ENCODE results near the gene ZNF385B.

Gene ZNF385B

DNA sequence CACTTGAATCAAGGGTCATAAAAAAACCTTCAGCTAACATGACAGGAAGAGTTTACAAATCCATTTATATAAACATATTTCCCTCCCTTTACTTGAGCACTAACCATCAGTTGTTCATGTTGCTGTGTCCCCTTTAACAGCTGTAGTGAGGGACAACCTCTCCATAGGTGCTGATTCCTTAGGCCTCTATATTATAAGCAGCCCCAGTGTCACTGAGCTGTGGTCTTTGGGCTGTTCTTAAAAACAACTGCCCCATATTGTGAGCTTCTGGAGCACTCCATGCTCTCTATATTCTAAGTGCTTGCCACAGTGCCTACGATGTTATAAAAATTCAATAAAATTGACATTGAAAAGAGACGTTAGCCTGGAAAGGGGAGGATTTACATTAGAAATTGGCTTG lies 175.3 kb downstream of the ZNF385B start:
- no peak for DNase-seq (ENCODE audit: low read depth)
- TF ChIP-seq, protein P1, sequence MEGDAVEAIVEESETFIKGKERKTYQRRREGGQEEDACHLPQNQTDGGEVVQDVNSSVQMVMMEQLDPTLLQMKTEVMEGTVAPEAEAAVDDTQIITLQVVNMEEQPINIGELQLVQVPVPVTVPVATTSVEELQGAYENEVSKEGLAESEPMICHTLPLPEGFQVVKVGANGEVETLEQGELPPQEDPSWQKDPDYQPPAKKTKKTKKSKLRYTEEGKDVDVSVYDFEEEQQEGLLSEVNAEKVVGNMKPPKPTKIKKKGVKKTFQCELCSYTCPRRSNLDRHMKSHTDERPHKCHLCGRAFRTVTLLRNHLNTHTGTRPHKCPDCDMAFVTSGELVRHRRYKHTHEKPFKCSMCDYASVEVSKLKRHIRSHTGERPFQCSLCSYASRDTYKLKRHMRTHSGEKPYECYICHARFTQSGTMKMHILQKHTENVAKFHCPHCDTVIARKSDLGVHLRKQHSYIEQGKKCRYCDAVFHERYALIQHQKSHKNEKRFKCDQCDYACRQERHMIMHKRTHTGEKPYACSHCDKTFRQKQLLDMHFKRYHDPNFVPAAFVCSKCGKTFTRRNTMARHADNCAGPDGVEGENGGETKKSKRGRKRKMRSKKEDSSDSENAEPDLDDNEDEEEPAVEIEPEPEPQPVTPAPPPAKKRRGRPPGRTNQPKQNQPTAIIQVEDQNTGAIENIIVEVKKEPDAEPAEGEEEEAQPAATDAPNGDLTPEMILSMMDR (IDR thresholded peaks at IDR 0.05; ENCODE audit: insufficient read depth, low read depth, low read length, missing control alignments) = no peak
- no peak overlapping the region for H3K4me3 ChIP-seq (ENCODE audit: low read depth, low read length)

DNA sequence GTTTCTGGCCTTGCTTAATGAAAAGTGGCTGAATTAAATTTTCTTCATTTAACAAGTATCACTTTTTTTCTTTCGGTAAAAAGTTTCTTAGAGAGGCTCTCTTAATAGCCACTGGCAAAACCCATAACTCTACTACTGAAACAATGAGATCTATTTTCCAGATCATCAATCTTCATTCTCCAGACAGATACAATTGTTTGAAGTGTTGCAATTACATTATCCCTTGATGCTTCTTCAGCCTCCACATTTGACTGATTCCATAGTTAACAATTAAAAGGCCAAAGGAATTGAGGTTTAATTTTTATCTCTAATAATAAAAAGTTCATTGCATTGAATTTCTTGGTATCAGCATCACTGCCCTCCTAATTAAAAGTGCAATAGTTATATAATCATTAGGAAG lies 176.3 kb downstream of the ZNF385B start:
- no peak for DNase-seq (ENCODE audit: low read depth)
- TF ChIP-seq, protein P1 (IDR thresholded peaks at IDR 0.05; ENCODE audit: insufficient read depth, low read depth, low read length, missing control alignments) = no peak

DNA sequence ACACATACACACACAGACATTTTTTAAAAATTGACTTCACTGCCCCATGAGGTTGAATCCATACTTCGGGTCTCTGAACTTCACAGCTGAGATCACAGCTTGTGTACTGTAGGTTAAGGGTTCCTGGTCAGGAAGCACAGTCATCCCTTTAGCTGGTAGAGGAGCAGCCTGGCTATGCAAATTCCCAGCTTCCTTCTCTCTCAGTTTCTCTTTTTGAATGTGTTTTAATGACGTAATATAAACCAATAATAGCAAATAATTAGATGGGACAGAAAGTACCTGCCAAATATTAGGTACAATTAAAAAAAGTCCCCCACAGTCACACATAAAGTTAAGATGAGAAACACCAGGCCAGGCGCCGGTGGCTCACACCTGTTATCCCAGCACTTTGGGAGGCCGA lies 178.7 kb downstream of the ZNF385B start:
- H3K4me3 ChIP-seq (ENCODE audit: low read depth, low read length) = no peak overlapping the region
- TF ChIP-seq, protein P1 (IDR thresholded peaks at IDR 0.05; ENCODE audit: insufficient read depth, low read depth, low read length, missing control alignments) = no peak
- peak; percentile 48 for DNase-seq (ENCODE audit: low read depth)

More for the DNA sequence above, 176.3 kb downstream of the ZNF385B start:
- H3K4me3 ChIP-seq (ENCODE audit: low read depth, low read length) = no peak overlapping the region

DNA sequence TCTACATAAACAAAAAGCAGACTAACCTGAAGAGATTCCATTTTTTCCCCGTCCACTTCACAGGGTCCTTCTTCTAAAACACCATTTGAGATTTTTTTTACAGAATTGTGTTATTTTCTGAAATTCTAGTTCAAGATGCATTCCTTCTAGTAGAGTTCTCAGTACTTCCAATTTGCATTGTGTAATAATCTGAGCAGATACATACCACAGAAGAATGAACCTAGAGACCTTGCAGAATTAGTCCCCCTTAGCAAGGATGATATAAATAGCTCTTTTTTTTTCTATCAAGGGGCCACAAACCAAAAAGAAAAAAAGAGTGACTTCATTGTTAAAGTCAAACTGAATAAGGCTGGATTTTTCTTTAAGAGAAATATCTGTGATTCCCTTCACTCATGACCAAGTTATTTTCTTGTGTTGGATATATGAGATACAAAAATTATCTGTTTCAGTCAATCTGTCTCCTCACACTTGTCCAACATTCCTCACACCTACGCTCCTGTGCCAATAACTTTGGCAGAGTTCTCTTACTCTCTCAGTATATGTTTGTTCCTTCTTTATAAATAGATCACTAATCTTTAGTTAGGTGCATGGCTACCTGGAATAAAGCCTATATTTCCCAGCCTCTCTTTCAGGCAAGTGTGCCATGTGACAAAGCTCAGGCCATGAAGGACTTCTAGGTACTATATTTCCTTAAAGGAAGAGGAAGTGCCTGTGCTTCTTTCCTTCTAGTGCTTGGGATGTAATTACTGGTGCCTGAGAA lies 183.5 kb downstream of the ZNF385B start:
- TF ChIP-seq, protein P1 (IDR thresholded peaks at IDR 0.05; ENCODE audit: insufficient read depth, low read depth, low read length, missing control alignments) = no peak
- DNase-seq (ENCODE audit: low read depth) = no peak
- no peak overlapping the region for H3K4me3 ChIP-seq (ENCODE audit: low read depth, low read length)

DNA sequence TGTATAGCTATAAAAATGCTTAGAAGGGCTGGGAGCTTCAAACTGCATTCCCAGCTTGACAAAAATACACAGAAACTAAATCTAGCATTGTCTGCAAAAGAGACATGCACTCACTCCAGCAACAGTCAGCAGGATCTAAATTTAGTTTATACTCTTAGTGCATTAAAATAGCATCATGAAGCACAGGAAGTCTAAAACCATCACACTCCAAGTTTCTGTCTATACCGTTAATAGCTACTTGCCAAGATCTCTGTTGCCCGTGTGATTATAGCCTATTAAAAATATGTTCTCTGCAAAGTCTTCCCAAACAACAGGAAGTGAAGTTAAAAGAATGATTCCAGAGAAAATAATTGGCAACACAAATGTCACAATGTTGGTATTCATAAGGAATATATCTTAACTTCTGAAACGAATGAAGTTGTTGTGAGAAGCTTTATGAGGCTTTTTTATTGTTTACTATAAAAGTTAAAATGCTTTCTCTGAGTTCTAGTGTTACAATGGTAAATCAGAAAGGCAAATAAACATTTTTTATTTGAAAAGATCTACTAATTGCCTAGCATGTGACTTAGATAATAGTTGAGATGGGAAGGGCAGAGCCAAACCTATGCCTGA lies 184.2 kb downstream of the ZNF385B start:
- H3K4me3 ChIP-seq (ENCODE audit: low read depth, low read length) = no peak overlapping the region
- TF ChIP-seq, protein P1 (IDR thresholded peaks at IDR 0.05; ENCODE audit: insufficient read depth, low read depth, low read length, missing control alignments) = no peak
- peak; percentile 6 for DNase-seq (ENCODE audit: low read depth)

DNA sequence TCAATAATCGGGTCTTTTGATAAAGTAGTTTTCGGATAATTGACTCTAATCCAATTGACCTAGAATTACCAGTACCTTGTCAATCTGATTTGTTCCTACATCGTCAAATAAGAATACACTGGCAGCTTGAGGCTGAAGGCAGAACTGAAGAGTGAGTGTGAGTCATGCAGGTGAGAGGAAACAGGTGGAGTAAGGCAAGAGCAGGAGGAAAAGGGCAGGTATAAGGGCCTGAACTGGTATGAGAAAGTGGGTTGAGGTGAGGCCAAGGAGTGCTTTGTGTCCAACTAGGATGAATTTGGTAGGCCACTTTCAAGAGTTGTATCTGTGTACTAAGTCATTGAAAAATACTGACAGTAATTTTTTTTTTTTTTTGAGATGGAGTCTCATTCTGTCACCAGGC lies 186.0 kb downstream of the ZNF385B start:
- DNase-seq (ENCODE audit: low read depth) = no peak
- TF ChIP-seq, protein P1 (IDR thresholded peaks at IDR 0.05; ENCODE audit: insufficient read depth, low read depth, low read length, missing control alignments) = no peak
- H3K4me3 ChIP-seq (ENCODE audit: low read depth, low read length) = no peak overlapping the region

Data from GM12865 (cell line).